Activated T-cell treated with anti-CD3 and anti-CD28 coated beads, Interleukin-2, amount 50 U/mL, for 4 hours (primary cell): Measurements from ENCODE around the gene TRMT2B. TPM values are rescaled to one million over a fixed set of nuclear protein-coding genes. Genes with fewer than 3 reads are reported as not detected.
"Not testable (repeated sequence)": the region's sequence is repeated elsewhere in the genome, so short reads cannot be mapped to it uniquely, and the experiment has no call there.

Source experiments
- ATAC-seq, 2 donors: fragments of 200-7000 bp; cut with Tn5 transposase; one replicate each; pipeline ENCODE4 v1.10.0; 2021
- DNase-seq: peaks from one replicate; pipeline ENCODE4 v3.0.0-alpha.2; 2020
- H3K27me3 Mint-ChIP-seq: one replicate; pipeline ENCODE4 v1.8.0; 2021; ENCODE audit warnings: low read depth, mixed read lengths
- H3K36me3 Mint-ChIP-seq: one replicate; pipeline ENCODE4 v1.8.0; 2022; ENCODE audit warnings: mixed read lengths; ENCODE audit not compliant: insufficient read depth
- H3K4me1 Mint-ChIP-seq: one replicate; pipeline ENCODE4 v1.8.0; 2021; ENCODE audit warnings: low read depth, mixed read lengths
- H3K4me3 Mint-ChIP-seq: one replicate; pipeline ENCODE4 v1.8.0; 2021; ENCODE audit warnings: mild to moderate bottlenecking, moderate library complexity, mixed read lengths
- H3K9me3 Mint-ChIP-seq: one replicate; pipeline ENCODE4 v1.8.0; 2021; ENCODE audit warnings: mixed read lengths
- total RNA-seq, 3 donors: library from RNA; stranded (reverse); gene quantifications; one replicate each; pipeline ENCODE4 v1.2.1, GENCODE V29; 2021

TRMT2B gene
- total RNA-seq, 3 donors from 2014 or later = 15.4 to 17.0 (median 15.5) TPM

- no peaks in the 10 kb centered on the region for H3K9me3 Mint-ChIP-seq
- peaks cover 16% of the 10 kb centered on the region for H3K36me3 Mint-ChIP-seq
- H3K4me3 Mint-ChIP-seq = no peak overlapping the region
- ATAC-seq (no peak), DNase-seq (no peak)
- H3K4me1 Mint-ChIP-seq = peaks cover 2% of the 10 kb centered on the region
- no peaks in the 10 kb centered on the region for H3K27me3 Mint-ChIP-seq
Measured at GRCh38 chrX:101037231-101037630, 14.7 kb downstream of the TRMT2B start.

- Mint-ChIP-seq H3K9me3 (no peaks in the 10 kb centered on the region), H3K36me3 (peaks cover 27% of the 10 kb centered on the region), H3K4me3 (no peak overlapping the region), H3K4me1 (peaks cover 5% of the 10 kb centered on the region), H3K27me3 (no peaks in the 10 kb centered on the region)
- ATAC-seq (no peak), DNase-seq (no peak)
Measured at GRCh38 chrX:101029665-101030064, 22.2 kb downstream of the TRMT2B start.

GRCh38 chrX:101028562-101028961, 23.3 kb downstream of the TRMT2B start:
- DNase-seq (no peak), ATAC-seq (no peak)
- Mint-ChIP-seq H3K4me1 (peaks cover 5% of the 10 kb centered on the region), H3K4me3 (no peak overlapping the region), H3K27me3 (no peaks in the 10 kb centered on the region), H3K36me3 (peaks cover 27% of the 10 kb centered on the region), H3K9me3 (no peaks in the 10 kb centered on the region)

DNA sequence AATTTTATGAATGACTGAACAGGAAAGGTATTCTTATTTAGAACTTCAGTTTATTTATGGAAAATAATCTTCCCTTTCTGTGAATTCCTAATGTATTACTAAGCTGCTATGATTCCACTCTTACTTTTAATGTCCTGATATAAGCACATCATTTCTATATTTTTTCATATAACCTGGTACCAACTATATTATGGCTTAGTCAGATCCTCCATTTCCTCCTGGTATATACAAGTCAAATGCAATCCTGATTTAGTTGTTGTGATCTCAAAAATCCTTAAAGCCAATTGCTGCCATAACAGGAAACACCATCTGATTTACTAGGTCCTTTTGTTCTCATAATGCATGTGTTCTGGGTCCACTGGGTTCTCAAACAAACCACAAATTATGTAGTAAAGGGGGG, 26.8 kb downstream of the TRMT2B start:
- DNase-seq (no peak), ATAC-seq (no peak)
- no peaks in the 10 kb centered on the region for H3K27me3 Mint-ChIP-seq
- H3K36me3 Mint-ChIP-seq = peaks cover 32% of the 10 kb centered on the region
- H3K4me3 Mint-ChIP-seq = no peak overlapping the region
- no peaks in the 10 kb centered on the region for H3K9me3 Mint-ChIP-seq
- peaks cover 5% of the 10 kb centered on the region for H3K4me1 Mint-ChIP-seq

GRCh38 chrX:101022020-101022419, 29.9 kb downstream of the TRMT2B start:
- ATAC-seq = no peak
- Mint-ChIP-seq H3K36me3 (peaks cover 21% of the 10 kb centered on the region), H3K9me3 (no peaks in the 10 kb centered on the region), H3K4me3 (no peak overlapping the region), H3K27me3 (no peaks in the 10 kb centered on the region), H3K4me1 (peaks cover 2% of the 10 kb centered on the region)
- no peak for DNase-seq

- peaks cover 11% of the 10 kb centered on the region for H3K36me3 Mint-ChIP-seq
- not testable (repeated sequence) for H3K4me3 Mint-ChIP-seq, DNase-seq, ATAC-seq, H3K27me3 Mint-ChIP-seq, H3K9me3 Mint-ChIP-seq, H3K4me1 Mint-ChIP-seq
Measured at GRCh38 chrX:101012031-101012430, 39.9 kb downstream of the TRMT2B start.

DNA sequence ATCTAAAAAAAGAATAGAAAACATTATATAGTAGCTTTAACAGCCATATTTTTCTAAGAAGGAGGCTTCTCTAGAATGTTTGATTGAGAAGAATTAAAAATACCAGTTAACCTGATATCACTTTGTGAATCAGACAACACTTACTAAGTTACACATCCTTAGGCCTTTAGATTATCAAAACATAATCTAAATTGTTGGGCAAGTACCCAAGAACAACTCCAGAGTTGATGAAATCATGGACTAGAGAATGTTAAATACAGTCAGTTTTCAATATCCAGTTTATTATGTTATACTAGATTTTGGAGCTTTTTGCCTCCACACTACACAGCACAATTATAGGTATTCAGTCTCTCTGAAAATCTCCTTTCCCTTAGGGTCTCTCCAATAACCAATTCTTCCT, 42.8 kb downstream of the TRMT2B start:
- Mint-ChIP-seq H3K4me1 (no peaks in the 10 kb centered on the region), H3K27me3 (no peaks in the 10 kb centered on the region), H3K4me3 (no peak overlapping the region), H3K36me3 (peaks cover 9% of the 10 kb centered on the region), H3K9me3 (no peaks in the 10 kb centered on the region)
- no peak for ATAC-seq
- no peak for DNase-seq

GRCh38 chrX:100999451-100999850, 52.5 kb downstream of the TRMT2B start:
- no peak for ATAC-seq
- DNase-seq = no peak
- Mint-ChIP-seq H3K36me3 (no peaks in the 10 kb centered on the region), H3K4me1 (peaks cover 7% of the 10 kb centered on the region), H3K27me3 (no peaks in the 10 kb centered on the region), H3K9me3 (no peaks in the 10 kb centered on the region), H3K4me3 (no peak overlapping the region)

DNA sequence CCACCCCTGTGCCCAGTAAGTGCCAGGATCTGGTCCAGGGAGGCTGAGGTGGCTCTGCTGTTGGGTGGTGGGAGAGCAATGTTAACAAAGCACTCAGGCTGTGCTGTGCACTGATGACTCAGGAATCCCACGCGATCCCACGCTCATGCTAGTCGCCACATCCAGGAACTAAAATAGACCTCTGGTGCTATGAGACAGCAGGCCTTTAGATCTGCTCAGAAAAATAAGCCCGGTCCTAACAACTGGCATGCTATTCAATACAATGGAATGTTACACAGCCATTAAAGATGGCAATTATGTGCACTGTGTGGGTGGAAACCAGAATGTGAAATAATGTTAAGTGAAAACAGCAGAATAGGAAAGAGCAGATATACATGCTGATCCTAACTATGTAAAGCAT, 56.4 kb downstream of the TRMT2B start:
- Mint-ChIP-seq H3K27me3 (no peaks in the 10 kb centered on the region), H3K36me3 (no peaks in the 10 kb centered on the region), H3K4me3 (no peak overlapping the region), H3K4me1 (peaks cover 11% of the 10 kb centered on the region), H3K9me3 (no peaks in the 10 kb centered on the region)
- no peak for DNase-seq
- ATAC-seq = peak in 1 of 2 donors; percentile 70

DNA sequence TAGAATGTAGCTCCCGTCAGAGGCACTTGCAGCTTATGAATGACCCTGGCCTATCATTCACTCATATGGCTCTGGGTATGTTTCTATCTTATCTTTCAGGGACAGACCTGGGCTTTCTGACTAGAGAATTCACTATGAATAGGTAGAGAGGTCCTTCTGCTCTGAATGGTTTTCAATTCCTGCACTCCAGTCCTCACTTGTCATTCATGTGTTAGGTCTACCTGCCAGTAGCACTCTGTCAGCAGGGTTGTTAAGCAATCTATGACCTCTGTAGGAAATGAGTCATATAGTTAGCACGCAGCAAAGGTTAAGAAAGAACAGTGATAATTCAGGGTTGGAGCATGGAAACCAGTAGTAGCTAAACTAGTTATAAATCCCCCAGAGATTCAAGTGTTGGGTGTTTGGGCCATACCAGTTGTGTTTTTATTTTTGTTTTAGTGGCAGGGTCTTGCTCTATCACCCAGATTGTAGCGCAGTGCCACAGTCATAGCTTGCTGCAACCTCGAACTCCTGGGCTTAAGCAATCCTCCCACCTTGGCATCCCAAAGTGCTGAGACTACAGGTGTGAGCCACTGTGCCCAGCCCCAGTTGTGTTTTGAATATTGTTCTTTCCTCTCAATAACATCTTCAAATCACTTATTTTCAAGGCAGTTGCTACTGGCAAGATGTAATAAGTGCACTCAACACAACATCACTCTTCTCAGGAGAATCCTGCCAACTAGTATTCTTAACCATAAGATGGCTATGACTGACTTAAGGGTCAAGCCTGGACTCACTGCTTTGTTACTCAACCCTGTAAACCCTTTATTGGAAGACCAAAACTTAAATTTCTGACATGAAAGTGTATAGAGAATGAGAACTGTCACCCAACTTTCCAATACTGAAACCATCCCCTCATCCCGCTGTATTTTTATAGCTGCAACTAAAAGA, 57.3 kb downstream of the TRMT2B start:
- no peak for DNase-seq
- H3K4me3 Mint-ChIP-seq = no peak overlapping the region

DNA sequence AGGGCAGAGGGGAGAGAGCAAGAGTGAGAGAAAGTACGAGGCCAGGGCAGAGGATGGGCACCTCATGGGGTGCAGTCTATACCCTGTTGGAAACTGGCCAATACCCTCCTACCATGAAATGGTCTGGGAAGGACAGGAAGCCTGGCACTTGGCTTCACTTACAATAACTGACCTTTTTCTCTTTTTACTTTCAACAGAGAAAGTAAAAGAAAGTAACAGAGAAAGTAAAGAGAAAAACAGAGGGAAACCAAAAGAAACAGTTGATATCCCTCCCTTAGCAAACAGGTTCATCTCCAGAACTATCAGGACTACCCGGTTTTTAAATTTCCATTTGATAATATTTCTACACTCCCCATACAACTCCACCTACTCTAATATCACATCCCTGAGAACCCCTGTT, 61.8 kb downstream of the TRMT2B start:
- no peak overlapping the region for H3K4me3 Mint-ChIP-seq
- DNase-seq = no peak
- no peaks in the 10 kb centered on the region for H3K9me3 Mint-ChIP-seq
- peaks cover 9% of the 10 kb centered on the region for H3K4me1 Mint-ChIP-seq
- ATAC-seq = no peak
- no peaks in the 10 kb centered on the region for H3K27me3 Mint-ChIP-seq
- peaks cover 8% of the 10 kb centered on the region for H3K36me3 Mint-ChIP-seq

More for the DNA sequence above, 57.3 kb downstream of the TRMT2B start:
- Mint-ChIP-seq H3K36me3 (no peaks in the 10 kb centered on the region), H3K9me3 (no peaks in the 10 kb centered on the region), H3K27me3 (no peaks in the 10 kb centered on the region), H3K4me1 (peaks cover 11% of the 10 kb centered on the region)
- peak; percentile 71 to 86 for ATAC-seq

GRCh38 chrX:100984818-100985217, 67.1 kb downstream of the TRMT2B start:
- Mint-ChIP-seq H3K36me3 (peaks cover 11% of the 10 kb centered on the region), H3K4me1 (no peaks in the 10 kb centered on the region), H3K9me3 (no peaks in the 10 kb centered on the region), H3K27me3 (no peaks in the 10 kb centered on the region), H3K4me3 (no peak overlapping the region)
- DNase-seq (no peak), ATAC-seq (no peak)

GRCh38 chrX:100981498-100981845, 70.4 kb downstream of the TRMT2B start:
- not testable (repeated sequence) for H3K36me3 Mint-ChIP-seq

DNA sequence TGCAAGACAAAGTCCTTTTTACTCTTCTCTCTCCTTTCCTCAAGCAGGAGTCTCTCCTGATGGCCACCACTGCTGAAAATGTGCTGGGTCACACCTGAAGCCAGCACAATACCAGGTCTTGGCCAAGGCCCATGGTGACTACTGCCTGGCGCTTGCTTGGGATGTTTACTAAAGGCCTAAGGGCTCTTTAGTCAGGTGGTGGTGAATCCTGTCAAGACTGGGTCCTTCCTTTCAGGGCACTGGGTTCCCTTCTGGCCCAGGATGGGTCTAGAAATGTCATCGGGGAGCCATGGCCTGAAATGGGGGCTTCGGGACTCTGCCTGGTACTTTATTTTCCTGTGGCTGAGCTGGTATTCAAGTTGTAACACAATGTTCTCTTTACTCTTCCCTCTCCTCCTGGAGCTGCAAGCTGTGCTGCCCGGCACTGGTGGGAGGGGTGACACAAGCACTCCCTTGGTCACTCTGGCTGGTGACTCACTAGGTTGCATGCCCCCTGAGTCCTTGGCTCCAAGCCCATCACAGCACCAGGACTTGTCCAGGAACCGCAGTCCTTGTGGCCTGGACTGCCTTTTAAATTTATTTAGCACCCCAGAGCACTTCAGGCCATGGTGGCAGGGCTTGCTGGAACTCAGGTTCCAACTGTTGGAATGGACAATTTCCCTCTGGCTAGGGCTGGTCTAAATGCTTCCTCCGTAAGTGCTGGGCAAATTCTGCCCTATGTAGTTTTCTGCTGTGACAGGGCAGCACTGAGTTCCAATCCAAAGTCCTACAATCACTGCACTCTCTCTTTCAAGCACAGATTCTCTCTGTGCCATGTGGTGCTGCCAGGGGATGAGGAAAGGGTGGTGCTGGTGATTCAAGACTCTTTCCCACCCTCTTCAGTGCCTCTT, 71.1 kb downstream of the TRMT2B start:
- H3K4me1 Mint-ChIP-seq = no peaks in the 10 kb centered on the region
- ATAC-seq = no peak
- H3K9me3 Mint-ChIP-seq = no peaks in the 10 kb centered on the region
- DNase-seq = no peak
- H3K27me3 Mint-ChIP-seq = no peaks in the 10 kb centered on the region
- H3K36me3 Mint-ChIP-seq = peaks cover 5% of the 10 kb centered on the region
- H3K4me3 Mint-ChIP-seq = no peak overlapping the region

More at GRCh38 chrX:100981498-100981845, 70.4 kb downstream of the TRMT2B start:
- not testable (repeated sequence) for H3K27me3 Mint-ChIP-seq, ATAC-seq, H3K4me1 Mint-ChIP-seq, H3K9me3 Mint-ChIP-seq, DNase-seq, H3K4me3 Mint-ChIP-seq
